GM18951 (cell line): ENCODE data around the gene TNNI2.
"Not testable (repeated sequence)": the region's sequence is repeated elsewhere in the genome, so short reads cannot be mapped to it uniquely, and the experiment has no call there.

Experiments used
- POLR2A ChIP-seq: IDR thresholded peaks from 4 replicates; pipeline ENCODE4 v1.6.1; 2011; ENCODE audit warnings: mild to moderate bottlenecking; ENCODE audit not compliant: insufficient read length, insufficient read depth; ENCODE audit errors: extremely low read depth
- in situ Hi-C: fragments of 300-500 bp; cut with MboI; formaldehyde crosslinking; loops from one replicate; pipeline ENCODE4 v1.12.0; 2022; ENCODE audit warnings: low sequenced_read_pairs, mixed read lengths, inconsistent platforms; ENCODE audit not compliant: unreplicated experiment

The TNNI2 gene

DNA sequence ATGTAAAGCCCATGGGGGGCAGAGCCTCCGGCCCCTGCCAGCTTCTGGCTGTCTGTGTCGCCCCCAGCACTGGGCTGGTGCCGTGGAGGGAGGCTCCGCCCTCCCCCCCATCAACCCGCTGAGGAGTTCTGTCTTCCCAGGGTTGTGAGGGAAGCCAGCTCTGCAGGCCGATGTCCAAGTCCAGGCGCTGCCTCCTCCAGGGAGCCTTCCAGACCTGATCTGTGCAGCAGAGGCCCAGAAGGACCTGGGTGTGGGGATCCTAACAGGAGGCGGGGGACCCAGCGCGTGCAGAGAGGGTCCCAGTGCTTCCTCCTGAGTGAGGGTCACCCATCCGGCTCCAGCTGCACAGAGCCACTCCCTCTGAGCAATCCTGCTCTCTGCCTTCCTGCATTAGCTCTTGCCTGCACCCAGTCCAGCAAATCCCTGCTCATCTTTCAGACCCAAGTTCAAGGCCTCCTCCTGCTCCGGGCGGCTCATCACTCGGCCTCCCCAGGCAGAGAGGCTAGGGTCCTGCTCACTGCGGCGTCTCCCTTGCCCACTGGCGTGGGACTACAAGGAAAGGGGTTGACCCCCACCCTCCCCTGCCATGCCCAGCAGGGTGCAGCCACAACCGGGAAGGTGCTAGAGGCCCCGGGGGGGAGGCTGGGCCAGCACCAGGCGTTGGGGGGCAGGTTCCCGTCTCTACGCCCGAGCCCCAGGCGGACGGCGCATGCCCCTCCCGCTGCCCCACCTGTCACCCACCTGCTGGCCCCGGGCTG, 36.5 kb downstream of the TNNI2 start:
- TF ChIP-seq POLR2A, result no peak

GRCh38 chr11:1875851-1876301, 37.1 kb downstream of the TNNI2 start:
- in situ Hi-C loops, result not testable (repeated sequence)

More for the DNA sequence above, 36.5 kb downstream of the TNNI2 start:
- in situ Hi-C loops, result no loop called here

- in situ Hi-C loops, result no loop called here
- TF ChIP-seq POLR2A, result no peak
Measured at GRCh38 chr11:1876361-1877063, 37.7 kb downstream of the TNNI2 start.

- in situ Hi-C loops, result no loop called here
- no peak for TF ChIP-seq POLR2A
Measured at GRCh38 chr11:1877211-1878136, 38.7 kb downstream of the TNNI2 start.

DNA sequence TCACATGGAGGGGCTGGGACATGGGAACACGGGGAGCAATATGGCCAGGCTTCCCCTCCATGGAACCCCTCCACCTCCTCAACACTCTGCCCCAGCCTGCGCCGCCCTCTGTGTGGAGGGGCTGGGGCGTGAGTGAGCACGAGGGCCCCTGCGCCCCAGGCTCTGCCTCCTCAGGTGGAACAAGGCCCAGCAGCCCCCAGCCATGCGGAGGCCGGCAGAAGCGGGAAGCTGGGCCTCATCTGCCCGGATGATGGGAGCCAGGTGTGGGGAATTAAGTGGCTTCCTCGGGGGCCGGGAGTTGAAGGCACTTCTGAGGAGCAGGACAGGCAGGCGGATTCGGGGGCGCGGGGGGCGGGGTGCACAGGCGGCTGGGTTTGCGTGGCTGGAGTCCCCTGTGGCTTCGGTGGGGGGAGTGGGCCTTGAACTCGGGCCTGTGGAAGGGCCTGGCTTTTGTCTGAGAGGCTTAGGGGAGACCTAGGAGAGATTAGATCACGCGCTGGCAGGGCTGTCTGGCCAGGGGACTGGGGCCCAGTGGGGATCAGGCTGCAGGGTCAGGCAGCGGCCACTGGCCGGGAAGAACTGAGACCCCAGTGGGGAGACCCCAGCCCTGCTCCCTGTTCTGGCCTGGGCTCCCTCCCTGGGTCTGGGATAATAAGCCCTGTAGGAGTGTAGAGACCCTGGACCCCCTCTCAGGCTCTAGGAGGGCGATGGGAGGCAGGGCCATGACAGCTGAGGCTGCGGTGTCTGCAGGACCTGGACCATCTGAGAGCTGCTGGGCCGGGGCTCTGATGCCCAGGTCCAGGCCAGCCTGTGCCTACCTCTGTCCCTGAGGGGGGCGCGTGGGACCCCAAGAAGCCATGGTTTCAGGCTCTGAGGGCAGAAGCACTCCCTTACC, 39.6 kb downstream of the TNNI2 start:
- in situ Hi-C loops, result no loop called here

DNA sequence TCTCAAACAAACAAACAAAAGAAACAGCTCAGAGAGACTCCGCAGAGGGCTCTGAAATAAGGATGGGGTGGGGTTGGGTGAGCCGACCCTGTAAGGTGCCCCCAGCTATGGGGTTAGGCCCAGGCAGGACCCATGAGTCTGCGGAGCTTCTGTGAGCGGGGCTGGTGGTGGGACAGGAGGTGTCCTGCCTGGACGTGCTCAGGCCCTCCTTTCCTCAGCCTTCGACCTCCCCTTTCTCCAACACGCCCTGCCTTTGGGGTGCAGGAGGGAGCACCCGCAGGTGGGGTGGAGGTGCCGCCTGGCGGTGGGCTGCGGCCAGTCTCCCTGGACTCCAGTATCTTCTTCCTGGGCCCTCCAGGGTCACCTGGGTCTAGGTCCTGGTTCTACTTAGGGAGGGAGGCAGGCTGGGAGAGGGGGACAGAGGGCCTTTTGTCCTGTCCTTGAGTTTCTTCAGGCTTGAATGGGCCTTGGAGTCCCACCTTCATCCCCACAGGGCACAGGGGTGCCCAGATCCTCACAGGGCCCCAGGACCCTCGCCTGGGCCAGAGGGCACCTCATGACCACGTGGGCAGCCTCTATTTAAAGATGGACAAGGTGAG, 40.7 kb downstream of the TNNI2 start:
- in situ Hi-C loops, result no loop called here
- no peak for TF ChIP-seq POLR2A

More for the DNA sequence above, 39.6 kb downstream of the TNNI2 start:
- no peak for TF ChIP-seq POLR2A

GRCh38 chr11:1879941-1880720, 41.4 kb downstream of the TNNI2 start:
- in situ Hi-C loops, result no loop called here
- no peak for TF ChIP-seq POLR2A

GRCh38 chr11:1880746-1881441, 42.1 kb downstream of the TNNI2 start:
- TF ChIP-seq POLR2A, result no peak
- in situ Hi-C loops, result no loop called here

DNA sequence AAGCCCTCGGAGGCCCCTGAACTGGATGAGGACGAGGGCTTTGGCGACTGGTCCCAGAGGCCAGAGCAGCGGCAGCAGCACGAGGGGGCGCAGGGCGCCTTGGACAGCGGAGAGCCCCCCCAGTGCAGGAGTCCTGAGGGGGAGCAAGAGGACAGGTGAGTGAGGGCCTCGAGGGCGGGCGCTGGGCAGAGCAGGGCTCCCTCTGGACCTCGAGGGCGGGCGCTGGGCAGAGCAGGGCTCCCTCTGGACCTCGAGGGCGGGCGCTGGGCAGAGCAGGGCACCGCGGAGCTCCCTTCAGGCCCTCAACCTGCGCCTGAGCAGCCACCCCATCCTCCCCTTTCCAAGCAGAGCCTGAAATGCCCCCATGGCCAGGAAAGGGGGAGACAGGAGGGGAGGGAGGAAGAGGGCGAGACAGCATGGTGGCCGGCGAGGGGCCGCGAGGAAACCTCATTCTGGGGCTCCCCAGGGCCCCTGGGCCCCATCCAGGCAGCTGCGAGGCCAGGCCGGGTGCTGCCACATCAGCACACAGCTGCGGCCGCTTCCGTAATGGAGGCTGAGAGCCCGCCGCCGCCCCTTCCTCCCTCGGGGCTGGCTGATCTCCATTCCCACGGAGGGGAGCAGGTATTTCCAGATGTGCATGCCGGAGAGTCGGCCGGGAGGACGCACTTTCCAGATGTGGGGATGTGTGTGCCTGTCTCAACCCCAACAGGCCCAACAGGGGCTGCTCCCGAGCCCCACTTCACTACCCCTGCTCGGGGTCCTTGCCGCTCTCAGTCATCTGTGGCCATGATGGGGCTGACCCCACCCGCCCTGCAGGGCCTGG, 42.9 kb downstream of the TNNI2 start:
- TF ChIP-seq POLR2A, result peak; percentile 14
- in situ Hi-C loops, result no loop called here
